ENCODE data around the gene SLC35F3.
"Not testable (repeated sequence)": the region's sequence is repeated elsewhere in the genome, so short reads cannot be mapped to it uniquely, and the experiment has no call there.

The SLC35F3 gene

DNA sequence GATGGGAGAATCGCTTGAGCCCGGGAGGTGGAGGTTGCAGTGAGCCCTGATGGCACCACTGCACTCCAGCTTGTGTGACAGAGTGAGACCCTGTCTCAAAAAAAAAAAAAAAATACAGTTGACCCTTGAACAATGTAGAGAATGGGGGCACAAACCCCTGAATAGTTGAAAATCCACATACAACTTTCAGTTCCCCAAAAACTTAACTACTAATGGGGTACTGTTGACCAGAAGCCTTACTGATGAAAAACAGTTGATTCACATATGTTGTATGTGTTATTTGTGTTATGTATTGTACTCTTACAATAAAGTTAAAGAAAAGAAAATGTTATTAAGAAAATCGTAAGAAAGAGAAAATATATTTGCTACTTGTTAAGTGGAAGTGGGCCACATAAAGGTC lies 417.6 kb downstream of the SLC35F3 start:
- no peak for DNase-seq (ENCODE audit: low read depth)

DNA sequence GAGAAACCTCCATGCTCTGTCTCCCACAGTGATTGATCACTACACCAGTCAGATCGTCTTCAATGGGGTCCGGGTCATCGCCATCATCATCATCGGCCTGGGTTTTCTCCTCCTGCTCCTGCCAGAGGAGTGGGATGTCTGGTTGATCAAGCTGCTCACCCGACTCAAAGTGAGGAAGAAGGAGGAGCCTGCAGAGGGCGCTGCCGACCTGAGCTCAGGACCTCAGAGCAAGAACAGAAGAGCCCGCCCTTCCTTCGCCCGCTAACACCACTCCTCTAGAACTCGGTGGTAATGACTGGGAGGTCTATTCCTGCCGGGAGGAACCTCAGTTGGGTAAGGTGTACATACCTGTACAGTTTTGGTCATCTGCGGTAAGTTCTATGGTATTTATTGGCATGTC lies 418.5 kb downstream of the SLC35F3 start:
- peak; percentile 12 for DNase-seq (ENCODE audit: low read depth)

DNA sequence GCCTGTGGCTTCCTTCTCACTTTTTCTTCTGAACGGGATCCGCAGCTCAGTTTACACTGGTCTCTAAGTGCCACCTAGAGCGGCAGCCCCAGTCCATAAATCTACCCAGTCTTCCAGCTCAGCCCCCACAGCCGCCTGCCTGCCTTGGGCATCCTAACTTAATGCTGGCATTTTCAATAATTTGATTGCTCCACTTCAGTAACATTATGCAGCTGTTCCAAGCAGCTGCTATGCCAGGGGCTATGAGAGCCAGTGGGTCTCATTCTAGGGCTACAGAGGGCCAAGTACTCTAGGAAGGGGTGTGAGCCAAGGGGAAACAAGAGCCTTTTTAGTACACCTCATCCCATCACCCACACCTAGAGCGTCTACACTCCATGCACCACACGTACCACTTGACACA lies 420.3 kb downstream of the SLC35F3 start:
- no peak for DNase-seq (ENCODE audit: low read depth)

DNA sequence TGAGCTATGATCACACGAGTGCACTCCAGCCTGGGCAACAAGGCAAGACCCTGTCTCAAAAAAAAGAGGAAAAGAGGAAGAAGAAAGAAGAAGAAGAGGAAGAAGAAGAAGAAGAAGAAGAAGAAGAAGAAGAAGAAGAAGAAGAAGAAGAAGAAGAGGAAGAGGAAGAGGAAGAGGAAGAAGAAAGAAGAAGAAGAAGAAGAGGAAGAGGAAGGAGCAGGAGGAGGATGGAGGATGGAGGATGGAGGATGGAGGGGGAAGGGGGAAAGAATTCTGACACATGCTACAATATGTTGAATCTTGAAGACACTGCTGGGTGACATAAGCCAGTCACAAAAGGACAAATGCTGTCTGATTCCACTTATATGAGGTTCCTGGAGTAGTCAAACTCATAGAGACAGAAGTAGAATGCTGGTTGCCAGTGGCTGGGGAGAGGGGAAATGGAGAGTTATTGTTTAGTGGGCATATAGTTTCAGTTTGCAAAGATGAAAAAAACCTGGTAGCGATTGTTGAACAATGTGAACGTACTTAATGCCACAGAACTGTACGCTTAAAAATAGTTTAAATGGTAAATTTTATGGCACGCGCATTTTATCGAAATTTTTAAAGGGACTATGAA lies 421.5 kb downstream of the SLC35F3 start:
- DNase-seq (ENCODE audit: low read depth), result no peak

DNA sequence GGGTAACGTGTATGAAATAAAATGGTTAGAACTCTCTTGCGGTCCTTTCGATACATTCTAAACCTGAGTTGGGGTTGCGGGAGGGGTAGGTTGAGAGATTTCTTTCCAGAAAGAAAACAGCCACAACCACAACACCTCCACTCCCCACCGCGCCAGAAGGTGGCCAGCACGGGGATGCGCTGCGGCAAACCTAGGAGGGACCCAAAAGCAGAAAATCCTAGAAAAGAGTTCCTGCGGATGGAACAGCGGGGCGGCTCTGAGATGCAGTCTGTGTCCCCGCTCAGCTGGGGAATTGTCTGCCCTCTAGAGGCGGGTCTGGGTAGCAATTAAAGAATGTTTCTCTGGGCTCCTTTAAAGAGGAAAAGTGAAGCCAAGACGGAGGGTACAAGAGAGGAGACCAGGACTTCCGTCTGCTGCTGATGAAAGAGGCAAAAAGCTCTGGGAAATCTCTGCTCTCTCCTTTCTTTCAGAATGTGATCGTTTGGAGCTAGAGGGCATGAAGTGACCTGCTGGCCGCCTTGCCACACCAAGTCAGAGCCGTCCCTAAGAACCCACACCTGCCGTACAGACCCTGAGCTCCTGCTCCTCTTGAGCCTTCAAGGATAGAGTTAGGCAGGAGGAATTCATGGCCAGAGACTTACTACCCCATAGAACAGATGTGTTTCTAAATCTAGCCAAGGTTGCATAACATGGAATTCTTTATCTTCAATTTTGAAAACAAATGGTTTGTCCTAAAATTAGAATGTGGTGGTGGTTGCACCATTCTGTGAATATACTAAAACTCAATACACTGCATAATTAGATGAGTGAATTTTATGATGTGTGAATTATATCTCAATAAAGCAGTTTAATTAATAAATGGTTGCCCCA lies 422.3 kb downstream of the SLC35F3 start:
- peak; percentile 9 for DNase-seq (ENCODE audit: low read depth)

DNA sequence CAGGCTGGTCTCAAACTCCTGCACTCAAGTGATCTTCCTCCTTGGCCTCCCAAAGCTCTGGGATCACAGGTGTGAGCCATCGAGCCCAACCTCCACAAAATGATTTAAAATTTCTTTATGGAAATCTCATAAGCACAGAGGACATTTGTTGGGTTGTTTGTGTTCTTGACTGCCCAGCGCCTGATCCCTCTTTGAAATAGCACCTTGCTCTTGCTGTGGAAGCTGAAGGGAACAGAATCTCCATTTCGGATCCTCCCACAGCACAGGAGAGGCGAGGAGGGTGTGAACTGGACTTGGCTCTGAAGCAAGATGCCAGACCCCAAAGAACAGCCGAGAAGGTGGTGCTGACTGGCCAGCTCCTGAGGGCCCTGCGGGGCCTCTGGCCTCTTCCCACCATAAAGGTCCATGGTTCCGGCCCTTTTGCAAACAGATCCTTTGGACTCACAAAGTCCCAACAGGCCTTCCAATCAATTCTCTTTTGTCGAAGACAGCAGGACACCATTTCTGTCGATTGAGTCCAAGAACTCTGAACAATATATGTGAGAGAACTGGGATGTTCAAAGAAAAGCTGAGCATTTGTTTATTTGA lies 423.2 kb downstream of the SLC35F3 start:
- no peak for DNase-seq (ENCODE audit: low read depth)

DNA sequence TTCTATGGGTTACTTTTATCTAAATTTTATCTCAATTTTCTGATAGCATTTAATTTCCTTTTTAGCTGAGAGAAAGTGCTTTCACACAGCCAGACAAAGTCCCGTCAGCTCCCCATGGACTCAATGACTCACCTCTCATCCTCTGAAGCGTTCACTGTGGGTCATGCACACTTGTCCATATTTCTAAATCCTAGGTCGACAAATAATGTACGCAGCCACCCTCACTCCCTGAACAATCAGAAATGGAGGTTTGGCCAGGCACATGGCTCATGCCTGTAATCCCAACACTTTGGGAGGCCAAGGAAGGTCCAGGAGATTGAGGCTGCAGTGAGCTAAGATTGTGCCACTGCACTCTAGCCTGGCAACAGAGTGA lies 426.4 kb downstream of the SLC35F3 start:
- no peak for DNase-seq (ENCODE audit: low read depth)

DNA sequence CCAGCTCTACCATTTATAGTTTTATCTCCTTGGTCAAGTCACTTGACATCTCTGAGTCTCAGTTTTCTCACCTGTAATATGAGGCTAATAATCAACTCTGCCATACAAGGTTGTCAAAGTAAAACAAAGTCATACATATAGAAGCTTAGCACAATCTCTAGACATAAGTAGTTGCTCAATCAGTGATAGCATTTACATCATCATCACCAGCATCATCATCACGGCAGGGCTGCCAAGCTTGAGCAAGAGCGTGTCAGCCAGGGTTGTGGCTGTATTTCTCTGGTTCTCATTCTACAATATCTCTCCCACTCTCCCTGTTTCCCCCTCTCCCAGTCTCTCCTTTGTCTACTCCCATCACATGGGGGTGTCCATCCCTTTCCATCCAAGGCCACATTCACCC lies 427.0 kb downstream of the SLC35F3 start:
- DNase-seq (ENCODE audit: low read depth), result peak; percentile 8

DNA sequence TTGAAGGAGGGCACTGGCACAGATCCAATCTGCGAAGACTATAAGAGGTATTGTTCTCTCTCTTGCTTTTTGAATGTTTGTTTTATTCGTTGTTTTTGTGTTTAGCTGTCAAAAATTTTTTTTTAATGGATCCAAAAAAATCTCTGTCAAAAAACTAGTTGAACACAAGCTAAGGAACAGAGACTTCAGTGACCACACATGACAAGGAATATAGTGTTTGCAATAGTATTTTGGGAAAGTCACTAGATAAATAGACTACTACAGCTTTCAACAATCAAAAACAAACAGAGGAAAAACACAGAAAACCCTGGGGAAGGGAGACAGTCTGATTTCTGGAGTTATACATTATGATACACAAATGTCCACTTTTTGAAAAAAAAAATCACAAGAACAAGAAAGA lies 431.9 kb downstream of the SLC35F3 start:
- DNase-seq (ENCODE audit: low read depth), result no peak

DNA sequence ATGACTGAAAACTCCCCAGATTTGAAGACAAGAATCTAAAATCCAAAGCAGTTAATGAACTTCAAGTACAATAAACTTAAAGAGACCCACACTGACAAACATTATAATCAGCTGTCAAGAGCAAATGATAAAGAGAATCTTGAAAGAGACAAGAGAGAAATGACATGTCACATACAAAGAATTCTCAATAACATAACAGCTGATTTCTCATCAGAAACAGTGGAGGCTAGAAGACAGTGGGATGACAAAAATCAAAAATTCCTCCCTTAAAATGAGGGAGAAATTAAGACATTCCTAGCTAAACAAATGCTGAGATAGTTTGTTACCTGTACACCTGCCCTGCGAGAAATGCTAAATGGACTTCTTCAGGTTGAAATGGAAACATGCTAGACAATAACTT lies 432.8 kb downstream of the SLC35F3 start:
- DNase-seq (ENCODE audit: low read depth), result no peak

DNA sequence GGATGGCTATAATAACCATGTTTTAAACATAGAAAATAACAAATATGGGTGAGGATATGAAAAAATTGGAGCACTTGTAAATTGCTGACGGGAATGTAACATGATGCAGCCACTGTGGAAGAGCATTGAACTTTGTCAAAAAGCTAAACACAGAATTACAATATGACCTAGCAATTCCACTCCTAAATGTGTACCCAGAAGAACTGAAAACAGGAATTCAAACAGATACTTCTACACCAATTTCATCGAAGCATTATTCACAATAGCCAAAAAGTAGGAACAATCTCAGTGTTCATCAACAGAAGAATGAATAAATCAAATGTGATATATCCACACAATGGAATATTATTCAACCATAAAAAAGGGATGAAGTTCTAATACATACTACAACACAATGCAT lies 436.1 kb downstream of the SLC35F3 start:
- DNase-seq (ENCODE audit: low read depth), result no peak

DNA sequence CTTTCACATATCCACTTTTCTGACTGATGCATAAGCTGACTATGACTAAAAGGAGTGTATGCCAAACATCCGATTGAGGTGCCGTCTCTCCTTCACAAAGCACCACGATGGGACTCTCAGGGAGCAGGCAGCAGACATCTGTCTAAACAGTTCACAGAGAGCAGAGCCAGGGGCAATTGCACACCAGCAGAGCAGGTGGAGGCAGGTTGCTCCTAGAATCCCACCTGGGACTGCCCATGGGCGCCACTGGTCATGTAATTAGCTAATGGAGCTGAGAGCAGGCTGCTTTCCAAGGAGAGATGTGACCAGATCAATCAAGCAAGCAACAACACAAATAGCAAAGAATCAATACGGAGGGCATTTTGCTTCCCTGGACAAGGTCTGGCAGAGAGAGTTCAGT lies 438.3 kb downstream of the SLC35F3 start:
- DNase-seq (ENCODE audit: low read depth), result no peak

DNA sequence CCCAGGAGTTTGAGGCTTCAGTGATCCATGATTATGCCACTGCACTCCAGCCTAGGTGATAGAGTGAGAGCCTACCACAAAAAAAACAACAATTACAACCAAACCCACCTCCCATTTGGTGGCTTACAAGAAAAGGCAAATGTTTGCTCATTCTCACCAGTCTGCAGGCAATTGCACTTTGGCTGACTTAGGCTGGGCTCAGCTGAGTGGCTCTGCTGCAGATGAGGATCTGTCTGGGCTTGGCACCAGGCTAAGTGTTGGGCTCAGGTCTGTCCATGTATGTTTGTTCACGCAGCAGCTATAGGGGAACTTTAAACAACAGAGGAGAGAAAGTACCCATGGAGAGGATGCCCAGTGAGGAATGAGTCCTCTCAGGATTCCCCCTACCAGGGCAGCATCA lies 440.8 kb downstream of the SLC35F3 start:
- no peak for DNase-seq (ENCODE audit: low read depth)

DNA sequence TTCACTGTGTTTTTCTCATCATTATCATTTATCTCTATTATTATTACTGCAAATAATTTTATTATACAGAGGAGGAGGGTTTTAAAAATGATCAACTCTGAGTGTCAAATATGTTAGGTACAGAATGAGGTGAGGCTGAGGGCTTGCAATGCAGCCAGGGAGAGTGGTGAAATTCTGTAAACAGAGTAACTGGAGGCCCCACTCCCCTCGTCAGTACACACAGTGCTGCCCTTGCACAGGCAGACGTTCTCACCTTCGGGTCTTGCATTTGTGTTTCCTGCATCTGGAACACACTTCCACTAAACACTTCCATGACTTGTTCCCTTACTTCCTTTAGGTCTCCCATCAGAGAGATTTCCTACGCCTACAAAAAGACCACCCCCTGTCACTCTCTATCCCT lies 444.5 kb downstream of the SLC35F3 start:
- no peak for DNase-seq (ENCODE audit: low read depth)

DNA sequence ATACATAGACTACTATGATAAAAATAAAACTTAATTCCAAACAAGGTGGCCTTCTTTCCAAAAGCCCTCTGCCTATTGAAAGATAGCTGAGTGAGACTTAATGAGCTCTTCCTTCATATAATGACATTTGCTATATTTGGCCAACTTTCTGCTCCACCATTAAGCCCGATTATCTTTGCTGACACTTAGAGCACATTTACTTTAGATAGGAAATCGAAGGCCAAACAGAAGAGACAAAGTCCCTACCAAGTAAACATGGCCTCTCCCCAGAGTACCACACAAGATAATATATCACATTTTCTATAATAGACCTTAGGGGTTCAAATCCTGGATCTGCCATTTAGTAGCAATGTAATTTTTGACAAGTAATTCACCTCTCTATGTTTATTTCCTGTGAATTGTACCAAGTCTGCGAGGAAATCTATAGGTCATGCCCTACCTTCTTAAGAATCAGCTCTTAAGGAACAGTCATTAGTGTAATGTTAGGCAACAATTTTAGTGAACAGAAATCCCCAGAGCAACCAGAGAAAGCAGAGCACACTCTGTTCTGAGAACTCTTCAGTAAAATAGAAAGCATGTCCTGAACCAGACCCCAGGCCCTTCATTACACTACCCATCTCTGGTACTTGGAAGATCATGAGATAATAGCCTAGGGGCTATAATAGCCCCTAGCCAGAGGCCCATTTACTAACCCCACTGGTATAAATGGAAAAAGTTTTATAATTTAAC lies 451.5 kb downstream of the SLC35F3 start:
- DNase-seq (ENCODE audit: low read depth), result no peak

DNA sequence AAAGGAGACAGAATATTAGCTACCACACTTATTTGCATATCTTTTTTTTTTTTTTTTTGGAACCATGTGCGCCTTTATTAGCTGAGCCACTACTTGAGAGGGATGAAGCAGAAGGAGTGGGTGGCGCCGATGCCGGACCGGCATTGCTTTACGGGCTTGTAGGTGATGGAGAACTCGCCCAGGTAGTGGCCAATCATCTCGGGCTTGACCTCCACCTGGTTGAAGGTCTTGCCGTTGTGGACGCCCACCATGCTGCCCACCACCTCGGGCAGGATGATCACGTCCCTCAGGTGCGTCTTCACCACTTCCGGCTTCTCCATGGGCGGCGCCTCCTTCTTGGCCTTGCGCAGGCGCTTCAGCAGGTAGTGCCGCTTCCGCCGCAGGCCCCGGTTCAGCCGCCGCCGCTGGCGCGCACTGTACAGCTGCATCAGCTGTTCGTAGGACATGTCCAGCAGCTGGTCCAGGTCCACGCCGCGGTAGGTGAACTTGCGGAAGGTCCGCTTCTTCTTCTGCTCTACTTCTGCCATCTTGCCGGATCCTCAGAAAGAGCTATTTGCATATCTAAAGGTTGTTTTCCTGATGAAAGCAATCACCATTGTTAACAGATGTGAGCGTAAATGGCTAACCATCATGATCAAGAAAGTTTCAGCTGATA lies 452.3 kb downstream of the SLC35F3 start:
- DNase-seq (ENCODE audit: low read depth), result not testable (repeated sequence)

DNA sequence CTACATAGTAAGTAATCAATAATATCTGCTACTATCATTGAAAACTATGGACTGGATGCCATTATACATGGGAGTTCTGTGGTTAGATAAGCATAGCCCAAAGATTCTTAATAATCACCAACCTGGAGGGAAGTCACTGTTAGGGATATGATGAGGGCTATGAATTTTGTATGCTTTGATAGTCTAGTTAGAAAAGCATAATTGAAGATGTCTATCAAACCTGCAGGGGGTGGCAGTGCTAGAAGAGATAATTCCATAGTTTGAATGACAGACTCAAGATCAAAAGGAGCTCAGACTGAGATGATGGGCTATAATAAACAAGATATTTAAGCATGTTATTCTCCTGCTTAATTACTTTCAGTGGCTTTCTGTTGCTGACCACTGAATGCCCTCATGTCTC lies 453.4 kb downstream of the SLC35F3 start:
- DNase-seq (ENCODE audit: low read depth), result no peak

DNA sequence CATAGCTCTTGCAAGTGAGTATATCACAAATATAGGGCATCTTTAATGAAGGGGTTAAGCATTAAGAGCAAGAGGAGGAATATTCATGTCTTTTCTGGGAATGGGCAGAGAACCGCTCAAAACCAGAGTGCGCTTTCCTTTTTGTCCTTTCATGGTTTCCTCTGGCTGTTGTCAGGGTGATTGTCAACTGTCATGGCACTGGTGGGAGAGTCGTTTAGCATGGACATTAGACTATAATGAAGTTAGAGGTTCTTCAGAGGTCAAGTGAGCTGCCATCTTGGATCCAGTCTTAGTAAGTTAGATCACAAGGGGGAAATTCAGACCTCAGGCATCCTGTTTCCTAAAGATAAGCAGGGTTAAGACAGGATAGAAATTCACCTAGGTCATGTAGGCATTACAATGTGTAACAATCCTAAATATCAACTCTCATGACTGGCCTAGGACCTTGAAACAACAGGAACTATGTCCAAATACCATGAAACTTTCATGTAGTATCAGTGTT lies 456.7 kb downstream of the SLC35F3 start:
- DNase-seq (ENCODE audit: low read depth), result no peak

DNA sequence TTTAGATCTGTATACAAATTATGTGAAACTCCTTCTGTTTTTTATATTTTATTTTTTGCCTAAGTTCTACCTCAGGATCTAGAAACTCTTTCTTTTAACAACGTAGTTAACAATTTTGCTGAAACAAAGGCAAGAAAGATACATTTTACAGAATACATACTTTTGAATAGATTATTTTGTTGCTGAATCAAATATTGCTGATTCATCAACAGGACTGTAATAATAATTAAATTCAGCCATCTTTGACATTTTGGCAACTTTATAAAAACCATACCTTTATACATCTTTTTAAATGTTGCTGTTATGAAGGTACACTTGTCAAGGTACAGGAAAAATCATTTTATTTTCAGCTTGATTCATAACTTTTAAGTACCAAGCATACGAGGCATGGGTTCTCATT lies 458.1 kb downstream of the SLC35F3 start:
- no peak for DNase-seq (ENCODE audit: low read depth)

DNA sequence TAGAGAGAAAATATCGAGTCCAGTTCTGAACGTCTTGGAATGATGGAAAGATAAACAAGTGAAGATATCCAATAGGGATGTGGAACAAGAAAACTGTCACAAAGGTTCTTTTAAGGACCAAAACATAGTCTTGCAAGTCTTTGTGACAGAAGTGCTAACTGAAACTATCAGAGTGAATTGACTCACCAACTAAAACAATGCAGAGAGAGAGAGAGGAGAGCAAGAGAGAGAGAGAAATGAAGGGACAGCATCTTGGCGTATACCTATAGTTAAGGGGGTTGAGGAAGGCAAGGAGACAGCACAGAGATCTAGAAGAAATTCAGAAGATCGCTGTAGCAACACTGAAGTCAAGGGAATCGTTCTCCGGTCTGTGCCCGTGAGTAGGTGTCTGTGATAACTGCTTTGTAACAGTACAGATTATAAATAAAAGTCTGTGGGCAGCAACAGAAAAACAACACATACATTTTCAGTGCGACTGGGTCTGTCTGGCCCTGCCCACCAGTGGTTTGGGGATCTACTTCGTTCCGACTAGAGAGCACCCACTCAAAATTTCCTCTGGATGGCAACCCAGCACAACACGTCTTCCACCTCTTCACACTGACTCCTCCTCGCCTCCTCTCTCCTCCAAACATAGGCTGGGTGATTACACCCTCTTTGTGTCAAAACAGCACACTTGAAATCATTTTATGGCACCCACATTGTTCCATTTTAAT lies 464.0 kb downstream of the SLC35F3 start:
- no peak for DNase-seq (ENCODE audit: low read depth)

DNA sequence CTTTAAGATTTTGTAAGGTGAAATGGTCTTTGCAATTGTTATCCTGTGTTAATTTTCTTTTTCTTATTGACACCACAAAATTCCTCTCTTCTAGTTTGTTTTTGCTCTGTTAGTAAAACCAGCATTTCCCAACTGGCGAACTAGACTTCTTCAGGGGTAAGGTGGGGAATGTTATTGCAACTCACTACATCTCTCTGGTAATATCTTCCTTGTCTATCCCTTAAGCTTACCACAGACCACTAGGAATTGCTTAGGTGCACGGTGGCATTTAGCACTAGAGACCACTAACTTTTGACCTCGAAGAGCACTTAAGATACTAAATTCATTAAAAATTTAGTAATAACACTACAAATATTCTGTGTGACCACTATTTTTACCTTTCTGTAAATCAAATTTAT lies 464.6 kb downstream of the SLC35F3 start:
- no peak for DNase-seq (ENCODE audit: low read depth)
